Measurements from ENCODE around the gene EPG5.
"Not testable (repeated sequence)": the region's sequence is repeated elsewhere in the genome, so short reads cannot be mapped to it uniquely, and the experiment has no call there.

EPG5 gene

DNA sequence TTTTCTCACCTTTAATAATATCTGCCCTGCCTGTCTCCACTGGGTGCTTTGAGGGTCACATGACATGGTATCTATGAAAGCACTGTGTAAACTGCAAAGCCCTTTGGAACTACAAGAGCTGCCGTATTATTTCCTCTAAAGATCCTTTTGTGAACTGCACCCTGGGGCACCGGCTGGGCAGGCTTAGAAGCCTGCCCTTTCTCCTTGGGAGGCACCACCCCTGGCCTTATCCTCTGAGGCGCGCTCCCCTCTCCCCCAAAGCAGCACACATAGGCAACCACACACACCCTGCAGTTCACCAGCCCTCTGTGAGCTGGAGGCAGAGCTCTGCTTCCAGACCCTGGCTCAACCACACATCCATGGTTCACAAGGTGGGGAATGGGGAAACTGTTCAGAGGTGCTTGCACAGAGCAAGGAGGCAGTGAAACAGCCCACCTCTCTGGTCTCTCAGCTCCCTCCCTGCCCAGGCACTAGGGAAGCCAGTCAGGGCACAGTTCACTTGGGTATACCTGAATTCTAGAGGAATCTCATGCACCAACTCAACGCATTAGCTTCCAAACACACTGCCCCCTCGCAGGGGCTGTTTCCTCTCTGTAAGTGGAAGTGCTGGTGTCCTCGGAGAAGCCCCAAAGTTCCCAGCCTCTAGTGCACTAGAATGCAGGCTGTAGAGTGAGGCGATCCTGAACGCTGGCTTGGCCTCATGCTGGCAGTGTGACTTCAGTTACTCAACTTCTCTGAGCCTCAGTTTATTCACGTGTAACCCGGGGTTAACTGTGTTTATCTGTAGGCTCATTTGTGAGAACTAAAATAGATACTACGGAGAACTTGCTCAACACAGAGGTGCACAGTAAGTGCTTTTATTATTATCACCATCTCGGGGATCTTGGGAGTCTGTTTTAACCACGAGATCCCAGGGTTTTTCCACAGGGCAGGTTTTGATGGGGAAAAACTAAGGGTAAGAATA, 130.6 kb downstream of the EPG5 start:
- no peak for DNase-seq

DNA sequence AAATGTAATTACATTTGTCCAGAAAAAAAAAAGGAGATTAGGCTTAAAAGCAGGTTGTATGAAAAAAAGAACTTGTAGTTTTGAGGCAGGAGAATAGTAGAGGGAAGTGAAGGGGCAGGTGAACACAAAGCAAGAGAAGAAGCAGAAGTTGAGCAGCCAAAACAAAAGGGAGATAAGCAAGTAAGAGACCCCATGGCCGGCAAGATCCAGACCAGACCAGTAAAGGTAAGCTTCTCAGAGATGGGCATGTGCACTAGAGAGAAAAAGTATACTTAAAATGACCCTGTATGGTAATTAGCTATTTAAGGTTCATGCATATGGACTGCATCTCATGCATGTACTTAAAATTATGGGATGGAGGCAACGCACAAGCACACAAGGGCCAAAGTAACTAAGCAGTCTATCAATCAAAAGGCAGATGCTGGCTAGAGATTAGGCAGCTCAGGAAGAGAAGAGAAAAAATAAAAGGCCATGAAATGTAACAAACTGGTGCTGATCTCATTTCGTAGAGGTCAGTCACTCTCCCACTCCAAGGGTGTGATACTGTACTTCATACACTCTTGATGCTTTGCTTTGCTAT, 132.0 kb downstream of the EPG5 start:
- DNase-seq, result no peak

DNA sequence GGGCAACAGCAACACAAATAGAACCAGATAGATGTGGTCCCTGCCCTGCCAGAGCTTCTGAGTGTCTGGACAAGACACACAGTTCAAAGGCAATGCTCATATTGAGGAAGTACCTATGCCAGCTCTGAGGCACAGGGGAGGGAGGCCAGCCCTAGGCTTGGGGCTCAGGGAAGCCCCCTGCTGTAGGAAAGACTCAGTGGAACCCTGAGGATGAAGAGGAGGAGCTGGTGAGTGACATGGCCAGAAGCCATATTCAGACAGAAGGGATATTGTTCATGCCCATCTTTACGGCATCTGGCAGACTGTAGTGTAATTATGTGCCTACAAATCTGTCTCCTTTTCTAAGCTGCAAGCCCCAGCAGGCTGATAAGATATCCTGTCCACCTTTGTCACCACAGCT, 132.8 kb downstream of the EPG5 start:
- peak; percentile 32 for DNase-seq

DNA sequence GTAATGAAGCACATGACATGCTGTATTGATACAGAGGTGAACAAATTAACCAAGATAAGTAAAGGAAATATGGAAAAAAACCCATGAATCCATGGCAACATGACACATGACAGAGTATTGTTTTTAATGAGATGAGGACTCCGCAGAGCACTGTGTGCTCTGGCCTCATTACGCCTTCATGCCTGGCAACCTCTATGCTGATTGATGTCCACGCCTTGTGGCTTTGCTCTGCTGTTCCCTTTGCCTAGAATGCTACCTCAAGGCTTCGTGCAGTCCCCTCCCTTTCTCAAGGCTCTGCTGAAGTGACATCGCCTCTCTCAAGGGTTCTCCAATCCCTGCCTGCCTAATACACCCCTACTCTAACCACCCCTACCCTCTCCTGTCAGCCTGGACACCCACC, 133.3 kb downstream of the EPG5 start:
- DNase-seq, result no peak

DNA sequence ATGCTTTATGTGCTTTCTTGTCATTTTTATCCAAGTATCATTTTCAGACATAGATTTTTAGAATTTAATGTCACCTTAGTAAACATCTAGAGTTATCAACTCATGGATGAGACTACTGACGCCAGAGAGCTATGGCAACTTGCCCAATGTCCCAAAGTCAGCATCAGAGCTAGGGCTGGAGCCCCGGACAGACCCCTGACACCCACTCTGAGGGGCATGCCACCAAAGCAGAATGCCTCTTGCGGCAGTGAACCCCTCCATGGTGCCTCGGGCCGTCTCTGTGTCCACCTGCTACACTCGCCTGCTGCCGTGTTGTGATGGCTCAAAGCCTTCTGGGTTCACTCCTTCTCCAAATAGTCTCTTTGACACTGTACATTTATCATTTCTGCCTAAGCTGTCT, 136.2 kb downstream of the EPG5 start:
- no peak for DNase-seq

DNA sequence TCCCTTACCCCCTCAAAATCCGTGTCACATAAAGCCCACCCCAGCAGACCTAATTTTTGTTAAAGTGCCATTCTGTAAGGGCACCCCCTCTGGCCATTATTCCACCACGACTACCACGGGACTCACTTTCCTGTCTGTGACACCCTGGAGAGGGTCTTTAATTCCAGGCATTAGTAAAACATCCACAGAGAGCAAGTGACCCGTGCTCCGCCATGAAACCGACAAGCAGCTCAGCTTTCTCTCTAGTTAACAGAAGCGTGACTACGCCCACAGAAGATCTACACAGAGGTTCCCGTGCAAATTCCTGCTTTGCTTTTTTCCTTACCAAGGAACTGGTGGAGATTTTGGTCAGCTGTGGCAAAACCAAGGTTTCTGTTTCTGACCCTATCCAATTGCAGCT, 137.3 kb downstream of the EPG5 start:
- no peak for DNase-seq

DNA sequence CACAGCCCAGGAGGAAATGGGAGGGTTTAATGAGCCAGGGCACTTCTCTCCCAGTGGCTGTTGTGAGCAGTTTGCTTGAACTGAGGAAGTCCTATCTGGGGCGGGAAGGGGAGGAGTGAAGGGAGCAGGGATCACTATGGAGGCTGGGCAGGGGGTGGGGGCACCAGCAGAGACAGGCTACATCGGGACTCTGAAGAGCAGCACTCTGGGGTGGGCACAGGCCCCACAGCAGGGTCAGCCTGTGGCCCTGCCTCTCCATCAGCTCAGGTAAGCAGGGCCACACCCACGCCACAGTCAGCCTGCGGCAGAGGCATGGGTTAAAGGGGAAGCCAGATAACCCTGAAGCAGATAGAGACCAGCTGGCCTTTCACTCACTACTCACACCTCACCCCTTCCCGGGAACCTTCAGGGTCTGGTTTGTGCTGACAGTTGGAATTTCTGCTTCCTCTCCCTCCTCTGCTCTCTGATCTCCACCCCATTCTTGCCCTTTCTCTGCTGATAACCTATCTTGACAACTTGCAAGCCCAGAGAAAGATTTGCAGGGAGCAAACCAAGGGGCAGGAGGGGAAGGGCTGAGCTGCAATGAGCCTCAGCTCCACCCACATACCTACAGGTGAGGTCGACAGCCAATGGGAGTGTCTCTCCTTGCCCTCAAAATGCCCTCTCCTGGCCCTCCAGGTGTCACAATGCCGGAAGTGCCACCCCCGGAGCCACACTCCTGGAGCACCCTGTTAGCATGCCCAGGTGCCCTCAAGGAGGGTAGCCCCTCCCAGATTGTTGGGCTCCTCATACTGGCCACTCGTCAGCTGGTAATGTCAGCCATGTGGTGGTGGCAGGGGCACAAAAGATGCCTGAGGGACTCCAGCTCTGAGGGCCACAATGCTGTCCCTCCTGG, 138.0 kb downstream of the EPG5 start:
- no peak for DNase-seq

DNA sequence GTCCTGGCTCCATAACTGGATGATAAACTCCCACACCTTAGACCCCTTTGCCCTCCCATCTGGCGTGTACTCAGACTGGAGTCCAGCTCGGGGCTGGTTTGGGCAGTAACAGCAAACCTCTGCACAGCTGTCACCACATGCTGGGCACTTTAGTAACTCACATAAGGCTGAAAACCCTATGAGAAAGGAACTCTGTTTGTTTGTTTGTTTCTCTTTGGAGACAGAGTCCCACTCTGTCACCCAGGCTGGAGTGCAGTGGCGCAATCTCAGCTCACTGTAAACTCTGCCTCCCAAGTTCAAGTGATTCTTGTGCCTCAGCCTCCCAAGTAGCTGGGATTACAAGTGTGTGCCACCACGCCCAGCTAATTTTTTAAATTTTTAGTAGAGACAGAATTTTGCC, 140.4 kb downstream of the EPG5 start:
- not testable (repeated sequence) for DNase-seq

DNA sequence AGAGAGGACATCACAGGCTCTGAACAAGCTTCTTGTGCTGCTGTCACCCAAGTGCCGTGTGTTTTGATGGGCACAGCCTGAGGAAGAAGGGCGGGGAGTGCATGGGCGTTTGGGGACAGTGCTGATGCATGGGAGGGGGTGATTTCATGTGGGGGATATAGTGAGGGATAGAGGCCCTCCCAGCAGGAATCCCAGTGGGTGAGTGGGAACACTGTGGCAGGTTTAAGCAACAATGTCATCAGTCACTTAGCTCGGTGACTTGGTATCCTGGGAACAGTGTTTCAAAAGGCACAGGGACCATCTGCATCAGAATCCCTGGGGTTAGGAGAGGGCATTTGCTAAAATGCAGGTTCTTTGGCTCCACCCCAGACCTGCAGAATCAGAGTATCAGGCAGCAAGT, 141.0 kb downstream of the EPG5 start:
- no peak for DNase-seq

DNA sequence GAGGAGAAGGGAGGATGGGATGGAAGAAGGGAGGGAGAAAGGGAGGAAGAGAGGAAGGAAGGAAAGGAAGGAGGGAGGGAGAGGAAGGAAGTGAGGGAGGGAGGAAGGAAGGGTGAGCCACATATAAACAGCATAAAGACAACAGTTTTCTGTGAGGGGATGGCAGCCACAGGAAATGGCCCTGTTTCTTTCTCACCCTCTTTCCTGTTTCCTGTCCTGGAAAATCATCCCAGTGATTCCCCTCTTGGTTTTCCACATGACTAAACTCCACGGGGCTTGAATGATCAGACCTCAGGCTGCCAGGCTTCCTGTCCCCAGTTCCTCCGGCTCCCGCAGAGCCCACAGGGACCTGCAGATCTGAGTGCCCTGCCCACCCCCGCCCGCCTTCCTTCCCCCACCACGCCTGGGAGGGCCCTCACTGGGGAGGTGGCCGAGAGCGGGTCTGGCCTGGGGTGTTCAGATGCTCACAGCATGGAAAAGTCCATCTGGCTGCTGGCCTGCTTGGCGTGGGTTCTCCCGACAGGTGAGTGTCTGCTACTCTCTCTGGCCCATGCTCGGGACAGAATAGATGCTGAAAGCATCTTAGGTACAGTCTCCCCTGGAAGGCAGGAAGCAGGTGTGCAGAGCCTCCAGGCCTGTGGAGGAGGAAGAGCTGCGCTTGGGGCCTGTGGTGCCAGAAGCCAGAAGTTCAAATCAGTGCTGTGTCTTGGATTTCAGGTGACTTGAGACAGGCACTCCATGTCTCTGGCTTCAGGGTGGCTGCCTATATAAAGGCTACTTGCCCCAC, 141.7 kb downstream of the EPG5 start, which contains the start of gene SIGLEC15:
SIGLEC15 (plus strand) TSS at position 418 of the 787 bp plus-strand sequence; CDS start at position 472, 54 bp downstream.
- no peak for DNase-seq

DNA sequence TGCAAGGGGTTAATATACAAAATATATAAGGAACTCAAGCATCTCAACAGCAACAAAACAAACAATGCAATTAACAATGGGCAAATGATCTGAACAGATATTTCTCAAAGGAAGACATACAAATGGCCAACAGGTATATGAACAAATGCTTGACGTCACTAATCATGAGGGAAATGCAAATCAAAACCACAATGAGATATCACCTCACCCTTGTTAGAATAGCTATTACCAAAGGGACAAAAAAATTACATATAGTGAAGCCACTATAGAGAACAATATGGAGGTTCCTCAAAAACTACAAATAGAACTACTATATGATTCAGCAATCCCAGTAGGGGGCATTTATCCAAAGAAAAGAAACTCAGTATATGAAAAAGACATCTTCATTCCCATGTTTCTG, 145.4 kb downstream of the EPG5 start:
- DNase-seq, result no peak

DNA sequence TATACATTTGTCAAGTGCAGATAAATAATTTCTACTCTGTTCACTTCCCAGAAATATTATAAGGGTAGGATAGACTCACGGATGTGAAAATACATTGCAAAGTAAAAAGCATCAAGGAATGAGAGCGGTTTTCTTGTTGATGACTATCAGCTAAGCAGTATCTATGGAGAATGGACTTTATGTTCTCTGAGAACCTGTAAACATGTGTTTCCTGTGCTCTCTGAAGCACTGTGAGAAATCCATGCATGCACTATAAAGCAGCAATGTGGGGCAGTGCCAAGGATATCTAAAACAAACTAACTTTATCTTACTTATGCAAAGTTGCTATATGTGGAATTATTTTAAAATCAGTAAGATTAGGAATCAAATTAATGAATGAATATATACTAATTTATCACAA, 146.1 kb downstream of the EPG5 start:
- DNase-seq, result no peak

DNA sequence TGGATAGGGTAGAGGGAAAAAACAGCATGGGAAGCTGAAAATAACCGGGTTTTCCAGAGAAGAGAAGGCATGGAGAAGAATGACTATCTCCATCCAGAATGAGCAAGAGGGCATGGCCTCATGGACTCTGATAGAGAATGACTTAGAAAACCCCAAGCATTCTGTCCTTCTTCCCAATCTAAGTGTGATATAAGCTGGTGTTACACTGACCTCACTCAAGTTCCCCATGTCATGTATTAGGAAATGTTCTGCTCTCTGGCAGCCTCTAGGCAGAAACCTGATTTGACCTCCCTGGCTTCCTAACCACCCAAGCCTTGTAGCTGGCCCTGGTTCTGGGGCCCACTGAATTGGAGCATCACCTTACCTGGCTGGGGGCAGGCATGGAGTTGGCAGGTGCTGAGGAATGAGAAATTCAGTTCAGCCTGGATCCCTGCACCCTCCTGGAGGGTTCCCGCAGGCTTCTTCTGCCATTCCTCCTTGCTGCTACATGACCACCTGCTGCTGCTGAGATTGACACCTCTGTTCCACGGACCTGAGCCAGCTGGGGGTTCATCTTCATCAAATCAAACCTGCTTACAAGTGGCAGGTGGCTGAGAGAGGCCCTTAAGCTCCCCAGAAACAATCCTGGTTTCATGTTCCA, 146.9 kb downstream of the EPG5 start:
- DNase-seq, result no peak

DNA sequence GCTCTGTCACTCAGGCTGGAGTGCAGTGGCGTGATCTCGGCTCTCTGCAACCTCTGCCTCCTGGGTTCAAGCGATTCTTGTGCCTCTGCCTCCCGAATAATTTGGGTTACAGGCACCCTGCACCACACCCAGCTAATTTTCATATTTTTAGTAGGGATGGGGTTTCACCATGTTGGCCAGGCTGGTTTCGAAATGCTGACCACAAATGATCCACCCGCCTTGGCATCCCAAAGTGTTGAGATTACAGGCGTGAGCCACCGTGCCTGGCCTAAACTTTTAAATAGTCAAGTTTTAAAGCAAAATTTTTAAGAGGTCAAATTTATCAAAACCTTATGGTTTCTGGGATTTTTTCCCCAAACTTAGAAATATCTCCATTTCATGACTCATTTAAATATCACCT, 148.4 kb downstream of the EPG5 start:
- DNase-seq, result not testable (repeated sequence)

DNA sequence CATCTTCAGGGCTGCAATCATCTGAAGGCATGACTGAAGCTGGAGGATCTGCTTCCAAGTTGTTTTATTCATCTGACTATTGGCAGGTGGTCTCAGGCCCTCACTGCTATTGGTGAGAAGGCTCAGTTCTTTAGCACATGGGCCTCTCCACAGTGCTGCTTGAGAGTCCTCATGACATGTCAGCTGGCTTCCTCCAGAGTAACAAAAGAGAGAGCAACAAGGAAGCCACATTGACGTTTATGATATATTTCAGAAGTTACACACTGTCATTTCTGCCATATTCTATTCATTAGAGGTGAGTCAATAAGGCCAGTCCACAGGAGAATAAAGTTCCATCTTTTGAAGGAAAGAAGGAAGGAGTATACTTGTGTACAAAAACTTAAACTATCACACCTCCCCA, 149.6 kb downstream of the EPG5 start:
- no peak for DNase-seq

DNA sequence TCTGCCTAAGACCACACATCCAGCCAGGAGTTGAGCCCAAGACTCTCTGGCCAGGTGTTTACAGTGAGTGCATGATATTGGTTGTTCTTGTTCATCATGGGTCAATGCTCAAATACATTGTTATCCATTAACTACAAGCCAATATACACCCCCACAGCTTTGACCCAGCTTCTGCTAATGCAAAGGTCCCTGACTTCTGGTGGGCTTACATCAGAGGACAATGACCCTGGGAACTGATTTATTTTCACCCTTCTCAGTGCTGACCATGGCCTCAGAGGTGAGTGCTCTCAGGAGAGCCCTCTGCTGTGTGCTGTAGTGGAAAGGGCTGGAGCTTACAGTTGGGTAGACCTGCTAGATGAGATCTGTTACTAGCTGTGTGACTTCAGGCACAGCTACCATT, 152.4 kb downstream of the EPG5 start:
- not testable (repeated sequence) for DNase-seq

DNA sequence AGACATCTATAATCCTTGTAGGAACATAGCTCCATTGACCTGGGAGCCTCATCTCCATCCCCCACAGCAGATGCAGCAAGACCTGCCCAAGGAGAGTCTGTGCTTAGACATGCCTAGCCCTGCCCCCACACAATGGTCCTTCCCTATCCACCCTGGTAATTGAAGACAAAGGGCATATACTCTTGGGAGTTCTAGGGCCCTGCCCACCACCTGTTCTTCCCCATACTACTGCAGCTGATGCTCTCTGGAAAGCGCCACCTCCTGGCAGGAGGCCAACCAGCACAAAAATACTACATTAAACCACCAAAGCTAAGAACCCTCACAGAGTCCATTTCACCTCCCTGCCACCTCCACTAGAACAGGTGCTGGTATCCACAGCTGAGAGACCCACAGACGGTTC, 160.0 kb downstream of the EPG5 start:
- peak; percentile 66 for DNase-seq

DNA sequence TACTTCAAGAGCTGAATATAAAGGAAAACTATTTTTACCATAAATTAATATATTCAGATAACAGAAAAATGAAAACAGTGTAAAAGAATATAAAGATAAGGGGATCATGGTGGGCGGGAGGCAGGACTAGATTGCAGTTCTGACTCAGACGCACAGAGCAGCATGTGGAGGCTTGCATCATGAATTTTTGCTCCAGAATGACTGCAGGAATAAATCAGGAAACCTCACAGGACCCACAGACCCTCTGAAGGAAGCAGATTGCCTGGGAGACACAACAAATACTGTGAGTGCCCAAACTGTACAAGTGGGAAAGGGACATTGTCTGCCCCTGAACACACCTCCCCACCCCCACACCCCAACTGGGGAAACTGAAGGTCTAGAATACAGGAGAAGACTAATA, 160.9 kb downstream of the EPG5 start:
- DNase-seq, result no peak

DNA sequence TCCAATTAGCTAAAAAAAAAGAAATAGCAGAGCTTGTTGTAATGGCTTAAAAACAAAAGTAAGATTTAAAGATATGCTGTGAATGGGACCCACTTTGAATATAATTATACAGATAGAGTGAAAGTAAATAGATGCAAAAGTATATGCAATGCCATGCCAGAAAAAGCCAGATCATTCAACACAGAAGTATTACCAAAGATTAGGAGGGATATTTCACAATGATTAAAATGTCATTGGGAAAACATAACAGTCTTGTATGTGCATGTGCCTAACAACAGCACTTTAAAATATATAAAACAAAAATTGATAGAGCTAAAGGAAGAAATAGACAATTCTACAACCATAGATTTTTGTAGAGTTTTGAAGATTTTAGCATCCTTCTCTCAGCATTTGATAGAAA, 161.6 kb downstream of the EPG5 start:
- DNase-seq, result no peak

DNA sequence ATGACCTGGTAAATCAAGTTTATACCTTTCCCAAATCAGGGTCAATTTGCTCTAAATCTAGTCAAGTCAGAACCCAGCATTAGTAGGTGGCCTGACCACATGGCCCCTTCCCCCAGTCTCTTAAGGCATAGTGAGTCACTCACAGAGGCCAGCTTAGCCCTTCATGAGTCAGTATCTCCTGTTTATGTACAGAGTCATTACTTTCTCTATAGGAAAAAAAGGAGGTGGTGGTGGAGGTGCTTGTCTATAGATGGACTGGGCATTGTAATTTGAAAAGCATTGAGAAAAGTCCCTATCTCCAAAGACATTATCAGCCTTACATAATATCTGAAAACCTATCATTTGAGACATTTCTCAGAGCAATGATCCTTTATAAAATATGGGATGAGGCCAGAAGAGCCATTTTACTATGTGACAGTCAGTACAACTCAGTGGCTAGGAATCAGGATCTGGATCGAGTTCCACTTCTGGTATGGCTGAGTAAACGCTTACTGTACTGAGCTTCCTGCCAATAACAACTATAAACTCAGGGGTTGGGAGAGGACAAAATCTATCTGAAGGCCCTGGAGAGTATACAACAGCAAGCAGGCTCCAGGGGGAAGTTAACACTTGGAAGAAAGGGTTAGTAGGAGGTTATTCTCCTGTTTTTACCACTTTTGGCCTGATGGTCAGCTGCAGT, 164.2 kb downstream of the EPG5 start:
- DNase-seq, result no peak

DNA sequence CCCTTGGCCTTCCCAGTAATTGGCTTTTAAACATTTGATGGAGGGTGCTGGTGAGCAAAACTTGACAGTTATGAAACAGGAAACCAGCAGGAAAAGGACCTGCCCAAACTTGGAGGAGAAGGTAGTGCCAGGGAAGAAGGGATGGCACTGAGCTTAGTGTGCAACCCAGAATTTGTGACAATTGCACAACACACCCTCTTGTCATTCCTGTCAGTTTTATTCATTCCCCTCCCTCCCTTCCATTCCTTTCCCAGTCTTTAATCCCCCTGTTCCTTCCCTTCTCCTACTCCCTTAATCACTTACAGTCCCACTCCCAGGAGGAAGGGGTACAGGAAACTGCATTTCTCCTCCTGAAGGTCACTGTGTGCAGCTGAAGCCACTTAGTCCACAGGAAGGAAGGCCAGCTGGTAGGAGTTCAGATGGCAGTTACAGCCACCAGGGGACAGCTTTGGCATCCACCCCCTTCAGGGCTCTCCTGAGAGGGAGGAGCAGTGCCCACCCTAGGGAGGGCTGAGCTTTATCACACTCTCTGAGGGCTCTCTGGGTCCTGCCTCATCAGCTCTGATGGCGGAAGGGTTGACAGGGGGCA, 165.6 kb downstream of the EPG5 start:
- no peak for DNase-seq
